Astrocyte (in vitro differentiated cells and primary cell): Measurements from ENCODE around the gene ZNF593.

ENCODE experiments used
- CTCF ChIP-seq: IDR thresholded peaks from 2 replicates; pipeline ENCODE4 v1.5.1; 2011; ENCODE audit warnings: low read depth, mild to moderate bottlenecking, inconsistent platforms, low read length, moderate library complexity; ENCODE audit not compliant: insufficient read depth
- EZH2 ChIP-seq: IDR thresholded peaks from 2 replicates; pipeline ENCODE4 v1.6.1; 2012; ENCODE audit warnings: mild to moderate bottlenecking, low read length, inconsistent platforms; ENCODE audit not compliant: insufficient read depth

- no peak for TF ChIP-seq EZH2
- no peak for TF ChIP-seq CTCF
Observed at GRCh38 chr1:26210147-26210870, 40.6 kb downstream of the ZNF593 start.
